Loucy (cell line): Measurements from ENCODE around the gene PTPRN2.

Source experiments
- H2AFZ ChIP-seq: fragments of 200-600 bp; sonication (generic); 2 replicates; pipeline ENCODE4 v1.6.0; 2016; ENCODE audit warnings: antibody characterized with exemption, mild to moderate bottlenecking, low read length, moderate library complexity
- H3F3A ChIP-seq: fragments of 200-600 bp; 2 replicates; pipeline ENCODE4 v1.6.0; 2016; ENCODE audit warnings: antibody characterized with exemption, low read depth, mild to moderate bottlenecking
- H3K27me3 ChIP-seq: fragments of 200-600 bp; sonication (generic); 2 replicates; pipeline ENCODE4 v1.6.1; 2014; ENCODE audit warnings: low read length, mild to moderate bottlenecking; ENCODE audit not compliant: insufficient read depth, poor library complexity, severe bottlenecking
- H3K36me3 ChIP-seq: fragments of 200-600 bp; sonication (generic); 2 replicates; pipeline ENCODE4 v1.6.1; 2016; ENCODE audit warnings: low read length; ENCODE audit not compliant: insufficient read depth
- H3K4me1 ChIP-seq: fragments of 200-600 bp; sonication (generic); 2 replicates; pipeline ENCODE4 v1.5.1; 2014; ENCODE audit warnings: low read length, mild to moderate bottlenecking; ENCODE audit not compliant: insufficient read depth, poor library complexity, severe bottlenecking
- H3K4me2 ChIP-seq: fragments of 200-600 bp; sonication (generic); 2 replicates; pipeline ENCODE4 v1.6.0; 2014; ENCODE audit warnings: antibody characterized with exemption, low read length, low read depth, mild to moderate bottlenecking; ENCODE audit not compliant: poor library complexity, severe bottlenecking
- H3K4me3 ChIP-seq: fragments of 200-600 bp; sonication (generic); 2 replicates; pipeline ENCODE4 v1.5.1; 2014; ENCODE audit warnings: low read length, mild to moderate bottlenecking, mixed read lengths; ENCODE audit not compliant: poor library complexity, severe bottlenecking
- H3K79me2 ChIP-seq: fragments of 200-600 bp; sonication (generic); 2 replicates; pipeline ENCODE4 v1.6.1; 2014; ENCODE audit warnings: low read length; ENCODE audit not compliant: insufficient read depth
- H3K9ac ChIP-seq: fragments of 200-600 bp; sonication (generic); 2 replicates; pipeline ENCODE4 v1.6.0; 2014; ENCODE audit warnings: mild to moderate bottlenecking, low read depth, low read length, moderate library complexity; ENCODE audit not compliant: poor library complexity, severe bottlenecking
- H3K9me2 ChIP-seq: fragments of 200-600 bp; sonication (generic); replicated peaks from 2 replicates; pipeline ENCODE4 v1.6.1; 2016; ENCODE audit warnings: low read depth, low read length, mixed read lengths
- H3K9me3 ChIP-seq: fragments of 200-600 bp; sonication (generic); 2 replicates; pipeline ENCODE4 v1.6.1; 2014; ENCODE audit warnings: mild to moderate bottlenecking, antibody characterized with exemption, low read length, low read depth; ENCODE audit not compliant: insufficient read depth
- H4K20me1 ChIP-seq: fragments of 200-600 bp; sonication (generic); 2 replicates; pipeline ENCODE4 v1.6.0; 2014; ENCODE audit warnings: antibody characterized with exemption, low read length, mild to moderate bottlenecking; ENCODE audit not compliant: insufficient read depth, poor library complexity, severe bottlenecking
- EZH2phosphoT487 ChIP-seq: fragments of 200-600 bp; IDR thresholded peaks from 2 replicates; pipeline ENCODE4 v1.6.1; 2018; ENCODE audit warnings: antibody characterized with exemption, mild to moderate bottlenecking, moderate library complexity, borderline replicate concordance
- TF ChIP-seq, protein P1 (sequence below): fragments of 200-600 bp; sonication (generic); conservative IDR thresholded peaks from 2 replicates; pipeline ENCODE4 v1.5.1; 2014; ENCODE audit warnings: mild to moderate bottlenecking, antibody characterized with exemption, low read length

The PTPRN2 gene

DNA sequence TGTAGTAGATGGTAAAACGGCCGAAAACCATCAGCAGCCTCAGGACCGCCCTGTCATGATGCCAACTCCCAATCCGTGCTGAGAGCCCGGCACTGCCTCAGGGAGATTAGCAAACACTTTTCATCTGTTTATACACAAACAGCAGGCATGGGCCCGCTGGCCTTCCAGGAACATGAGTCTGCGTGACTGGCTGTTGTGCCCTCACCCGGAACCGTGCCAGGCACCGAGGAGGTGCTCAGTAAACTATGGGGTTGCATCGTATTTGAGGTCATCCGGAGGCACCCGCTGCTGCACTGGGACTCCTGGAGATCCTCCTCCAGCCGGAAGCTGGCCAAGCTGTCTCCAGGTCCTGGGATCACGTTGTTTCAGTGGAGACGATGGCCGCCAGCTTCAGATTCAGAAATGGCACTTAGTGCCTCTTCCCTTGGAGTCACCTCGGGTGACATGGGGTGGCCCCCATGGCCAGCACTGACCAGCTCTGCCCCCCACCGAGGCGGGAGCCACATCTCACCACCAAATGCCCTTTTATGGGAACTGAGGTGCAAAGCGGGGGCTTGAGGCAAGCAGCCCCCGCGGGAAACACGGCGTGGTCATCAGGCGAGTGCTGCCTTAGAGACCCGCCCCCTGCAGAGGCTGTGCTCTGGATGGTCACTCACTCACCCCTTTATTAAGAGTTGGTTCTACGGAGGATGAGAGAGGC, 585.9 kb downstream of the PTPRN2 start:
- no peaks in the 10 kb centered on the region for H4K20me1 ChIP-seq
- no peaks in the 10 kb centered on the region for H3K4me1 ChIP-seq
- TF ChIP-seq, protein P1, sequence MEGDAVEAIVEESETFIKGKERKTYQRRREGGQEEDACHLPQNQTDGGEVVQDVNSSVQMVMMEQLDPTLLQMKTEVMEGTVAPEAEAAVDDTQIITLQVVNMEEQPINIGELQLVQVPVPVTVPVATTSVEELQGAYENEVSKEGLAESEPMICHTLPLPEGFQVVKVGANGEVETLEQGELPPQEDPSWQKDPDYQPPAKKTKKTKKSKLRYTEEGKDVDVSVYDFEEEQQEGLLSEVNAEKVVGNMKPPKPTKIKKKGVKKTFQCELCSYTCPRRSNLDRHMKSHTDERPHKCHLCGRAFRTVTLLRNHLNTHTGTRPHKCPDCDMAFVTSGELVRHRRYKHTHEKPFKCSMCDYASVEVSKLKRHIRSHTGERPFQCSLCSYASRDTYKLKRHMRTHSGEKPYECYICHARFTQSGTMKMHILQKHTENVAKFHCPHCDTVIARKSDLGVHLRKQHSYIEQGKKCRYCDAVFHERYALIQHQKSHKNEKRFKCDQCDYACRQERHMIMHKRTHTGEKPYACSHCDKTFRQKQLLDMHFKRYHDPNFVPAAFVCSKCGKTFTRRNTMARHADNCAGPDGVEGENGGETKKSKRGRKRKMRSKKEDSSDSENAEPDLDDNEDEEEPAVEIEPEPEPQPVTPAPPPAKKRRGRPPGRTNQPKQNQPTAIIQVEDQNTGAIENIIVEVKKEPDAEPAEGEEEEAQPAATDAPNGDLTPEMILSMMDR = no peak
- TF ChIP-seq EZH2phosphoT487 = no peak
- no peak overlapping the region for H3K4me3 ChIP-seq
- no peak overlapping the region for H3K4me2 ChIP-seq
- no peaks in the 10 kb centered on the region for H3K9me2 ChIP-seq
- H3F3A ChIP-seq = no peaks in the 10 kb centered on the region
- no peaks in the 10 kb centered on the region for H3K36me3 ChIP-seq
- no peaks in the 10 kb centered on the region for H3K27me3 ChIP-seq
- no peaks in the 10 kb centered on the region for H3K79me2 ChIP-seq
- H3K9ac ChIP-seq = no peak overlapping the region
- no peak overlapping the region for H2AFZ ChIP-seq
- H3K9me3 ChIP-seq = no peaks in the 10 kb centered on the region

DNA sequence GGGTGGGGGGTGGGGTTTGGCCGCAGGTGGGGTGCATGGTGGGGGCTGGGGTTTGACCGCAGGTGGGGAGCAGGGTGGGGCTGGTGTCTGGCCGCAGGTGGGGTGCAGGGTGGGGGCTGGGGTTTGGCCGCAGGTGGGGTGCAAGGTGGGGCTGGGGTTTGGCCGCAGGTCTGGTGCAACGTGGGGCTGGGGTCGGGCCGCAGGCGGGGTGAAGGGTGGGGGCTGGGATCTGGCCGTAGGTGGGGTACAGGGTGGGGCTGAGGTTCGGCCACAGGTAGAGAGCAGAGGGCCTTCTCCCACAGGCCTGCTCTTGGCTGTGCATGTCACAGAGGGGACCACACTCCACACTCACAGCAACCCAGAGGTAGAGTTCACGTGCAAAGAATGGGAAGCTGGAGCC, 586.6 kb downstream of the PTPRN2 start:
- Histone ChIP-seq H3K9me2 (no peaks in the 10 kb centered on the region), H3K9ac (no peak overlapping the region), H3K79me2 (no peaks in the 10 kb centered on the region), H3K4me1 (no peaks in the 10 kb centered on the region), H4K20me1 (no peaks in the 10 kb centered on the region), H3K4me3 (no peak overlapping the region), H3F3A (no peaks in the 10 kb centered on the region), H3K27me3 (no peaks in the 10 kb centered on the region), H3K9me3 (peaks cover under 1% of the 10 kb centered on the region; the same call in 1 of the 2 replicates), H3K4me2 (no peak overlapping the region), H3K36me3 (no peaks in the 10 kb centered on the region), H2AFZ (no peak overlapping the region)
- TF ChIP-seq, protein P1 = no peak
- no peak for TF ChIP-seq EZH2phosphoT487

DNA sequence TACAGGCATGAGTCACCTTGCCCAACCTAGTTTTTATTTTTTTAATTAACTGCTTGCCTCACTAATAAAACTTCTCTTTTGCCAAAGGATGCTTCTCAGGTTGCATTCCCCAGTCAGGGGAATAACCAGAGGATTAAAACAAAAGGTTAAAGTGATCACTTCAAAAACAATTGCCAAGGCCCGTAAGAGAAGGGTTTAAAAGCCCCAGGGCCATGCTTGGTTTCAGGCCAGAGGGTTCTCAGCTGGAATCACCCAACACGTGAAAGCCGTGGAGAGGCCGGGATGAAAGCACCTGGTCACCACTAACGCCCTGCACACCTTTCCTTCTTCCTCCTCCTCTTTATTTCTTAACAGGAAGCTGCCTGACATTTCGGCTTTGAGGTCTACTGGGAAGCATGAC, 587.5 kb downstream of the PTPRN2 start:
- no peaks in the 10 kb centered on the region for H3F3A ChIP-seq
- H3K9me3 ChIP-seq = peaks cover 5% of the 10 kb centered on the region; the same call in 1 of the 2 replicates
- no peak overlapping the region for H3K4me2 ChIP-seq
- H3K4me1 ChIP-seq = no peaks in the 10 kb centered on the region
- TF ChIP-seq, protein P1 = no peak
- TF ChIP-seq EZH2phosphoT487 = no peak
- H2AFZ ChIP-seq = no peak overlapping the region
- H3K4me3 ChIP-seq = no peak overlapping the region
- H4K20me1 ChIP-seq = no peaks in the 10 kb centered on the region
- H3K36me3 ChIP-seq = no peaks in the 10 kb centered on the region
- no peak overlapping the region for H3K9ac ChIP-seq
- H3K79me2 ChIP-seq = no peaks in the 10 kb centered on the region
- no peaks in the 10 kb centered on the region for H3K27me3 ChIP-seq
- no peaks in the 10 kb centered on the region for H3K9me2 ChIP-seq
